SK-N-SH treated with all-trans-retinoic acid at 6 μM for 48 hours (cell line): ENCODE data around the gene LCE3D.

Experiments used
- ATAC-seq: fragments of 200-7000 bp; cut with Tn5 transposase; 3 replicates; pipeline ENCODE4 v1.9.1; 2020; ENCODE audit warnings: mild to moderate bottlenecking, moderate library complexity
- ARNTL ChIP-seq: fragments of 450-650 bp; formaldehyde crosslinking; IDR thresholded peaks from 2 replicates; pipeline ENCODE4 v1.5.0; 2020; ENCODE audit warnings: low read depth, mild to moderate bottlenecking, moderate library complexity, borderline replicate concordance
- BACH2 ChIP-seq: fragments of 250-450 bp; sonication (Bioruptor Pico); IDR thresholded peaks from 2 replicates; pipeline ENCODE4 v1.9.0; 2021; ENCODE audit warnings: mild to moderate bottlenecking, borderline replicate concordance
- CSDC2 ChIP-seq: fragments of 250-450 bp; sonication (Bioruptor Pico); IDR thresholded peaks from 2 replicates; pipeline ENCODE4 v1.5.0; 2020; ENCODE audit warnings: mild to moderate bottlenecking, moderate library complexity
- ESRRG ChIP-seq: fragments of 250-450 bp; sonication (Bioruptor Pico); IDR thresholded peaks from 2 replicates; pipeline ENCODE4 v1.6.1; 2021; ENCODE audit warnings: mild to moderate bottlenecking
- GLIS3 ChIP-seq: fragments of 250-450 bp; sonication (Bioruptor Pico); IDR thresholded peaks from 2 replicates; pipeline ENCODE4 v1.5.0; 2020; ENCODE audit warnings: mild to moderate bottlenecking, moderate library complexity
- ISL1 ChIP-seq: fragments of 250-450 bp; sonication (Bioruptor Pico); IDR thresholded peaks from 2 replicates; pipeline ENCODE4 v2.1.2; 2022; ENCODE audit warnings: mild to moderate bottlenecking, moderate library complexity
- OSR1 ChIP-seq: fragments of 250-450 bp; sonication (Bioruptor Pico); IDR thresholded peaks from 2 replicates; pipeline ENCODE4 v1.8.0; 2022; ENCODE audit warnings: moderate library complexity, mild to moderate bottlenecking, inconsistent platforms
- PPARA ChIP-seq: fragments of 250-450 bp; sonication (Bioruptor Pico); IDR thresholded peaks from 2 replicates; pipeline ENCODE4 v1.5.0; 2020; ENCODE audit warnings: mild to moderate bottlenecking, borderline replicate concordance
- RARB ChIP-seq: fragments of 250-450 bp; sonication (Bioruptor Pico); IDR thresholded peaks from 2 replicates; pipeline ENCODE4 v1.8.0; 2021; ENCODE audit warnings: mild to moderate bottlenecking, moderate library complexity
- SNAI2 ChIP-seq: fragments of 250-450 bp; sonication (Bioruptor Pico); IDR thresholded peaks from 2 replicates; pipeline ENCODE4 v1.5.0; 2020; ENCODE audit warnings: mild to moderate bottlenecking, moderate library complexity
- ZNF565 ChIP-seq: fragments of 450-650 bp; formaldehyde crosslinking; conservative IDR thresholded peaks from 2 replicates; pipeline ENCODE4 v1.5.0; 2020; ENCODE audit warnings: low read depth, mild to moderate bottlenecking, moderate library complexity
- TF ChIP-seq, protein P1 (sequence below): fragments of 250-450 bp; sonication (Bioruptor Pico); IDR thresholded peaks from 2 replicates; pipeline ENCODE4 v1.5.0; 2020; ENCODE audit warnings: mild to moderate bottlenecking, moderate library complexity
- TF ChIP-seq, protein P2 (sequence below): fragments of 250-450 bp; sonication (Bioruptor Pico); IDR thresholded peaks from 2 replicates; pipeline ENCODE4 v1.8.0; 2021; ENCODE audit warnings: low read depth, mild to moderate bottlenecking, moderate library complexity, borderline replicate concordance
- TF ChIP-seq, protein P3 (sequence below): fragments of 250-450 bp; sonication (Bioruptor Pico); IDR thresholded peaks from 2 replicates; pipeline ENCODE4 v1.8.0; 2020; ENCODE audit warnings: mild to moderate bottlenecking, moderate library complexity, borderline replicate concordance

LCE3D gene

DNA sequence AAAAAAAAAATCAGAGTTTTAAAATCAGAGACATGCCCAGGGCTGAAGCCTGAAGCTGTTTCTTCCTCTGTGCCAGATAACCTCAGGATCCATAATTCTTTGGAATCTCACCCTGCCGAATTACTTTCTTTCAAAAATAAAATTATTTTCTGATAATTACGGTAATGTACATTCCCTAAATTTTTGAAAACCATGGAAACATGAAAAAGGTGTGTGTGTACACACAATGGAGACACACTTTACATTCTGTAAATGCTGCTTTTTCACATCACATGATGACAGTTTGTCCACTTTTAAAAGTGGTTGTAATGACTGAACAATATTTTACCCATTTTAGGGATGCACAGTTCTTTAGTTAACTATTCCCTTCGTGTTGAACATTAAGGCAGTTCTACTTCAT is 44.5 kb downstream of the LCE3D start:
- TF ChIP-seq ESRRG (CRISPR knock-in tag) = no peak
- ATAC-seq = no peak

DNA sequence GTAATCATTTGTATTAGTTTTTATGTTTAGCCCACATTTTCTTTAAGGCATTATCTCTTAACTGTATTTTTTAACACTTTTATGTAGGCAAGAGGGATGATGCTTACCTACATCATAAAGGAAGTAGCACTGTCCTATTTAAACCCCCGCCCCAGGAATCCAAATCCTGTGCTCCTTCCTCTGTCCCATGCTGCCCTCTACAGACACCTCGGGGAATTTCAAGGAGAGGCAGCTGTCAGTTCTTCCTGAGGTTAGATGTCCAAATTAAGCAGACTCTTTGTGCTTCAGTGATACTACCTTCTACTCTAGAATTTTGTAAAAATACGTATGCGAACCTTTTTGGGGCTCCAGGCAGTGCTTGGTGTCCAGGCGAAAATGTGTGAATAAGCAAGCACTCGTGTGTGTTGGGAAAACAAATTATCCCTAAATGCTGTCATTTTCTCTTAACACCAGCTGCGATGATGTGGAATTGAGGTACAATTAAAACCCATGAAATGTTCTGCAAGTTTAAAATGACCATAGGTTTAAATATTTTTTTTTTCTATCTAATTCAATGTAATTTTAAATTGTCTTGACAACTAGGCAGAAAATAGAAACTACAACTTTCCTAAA is 46.9 kb downstream of the LCE3D start:
- ATAC-seq = peak; percentile 90
- TF ChIP-seq, protein P1, sequence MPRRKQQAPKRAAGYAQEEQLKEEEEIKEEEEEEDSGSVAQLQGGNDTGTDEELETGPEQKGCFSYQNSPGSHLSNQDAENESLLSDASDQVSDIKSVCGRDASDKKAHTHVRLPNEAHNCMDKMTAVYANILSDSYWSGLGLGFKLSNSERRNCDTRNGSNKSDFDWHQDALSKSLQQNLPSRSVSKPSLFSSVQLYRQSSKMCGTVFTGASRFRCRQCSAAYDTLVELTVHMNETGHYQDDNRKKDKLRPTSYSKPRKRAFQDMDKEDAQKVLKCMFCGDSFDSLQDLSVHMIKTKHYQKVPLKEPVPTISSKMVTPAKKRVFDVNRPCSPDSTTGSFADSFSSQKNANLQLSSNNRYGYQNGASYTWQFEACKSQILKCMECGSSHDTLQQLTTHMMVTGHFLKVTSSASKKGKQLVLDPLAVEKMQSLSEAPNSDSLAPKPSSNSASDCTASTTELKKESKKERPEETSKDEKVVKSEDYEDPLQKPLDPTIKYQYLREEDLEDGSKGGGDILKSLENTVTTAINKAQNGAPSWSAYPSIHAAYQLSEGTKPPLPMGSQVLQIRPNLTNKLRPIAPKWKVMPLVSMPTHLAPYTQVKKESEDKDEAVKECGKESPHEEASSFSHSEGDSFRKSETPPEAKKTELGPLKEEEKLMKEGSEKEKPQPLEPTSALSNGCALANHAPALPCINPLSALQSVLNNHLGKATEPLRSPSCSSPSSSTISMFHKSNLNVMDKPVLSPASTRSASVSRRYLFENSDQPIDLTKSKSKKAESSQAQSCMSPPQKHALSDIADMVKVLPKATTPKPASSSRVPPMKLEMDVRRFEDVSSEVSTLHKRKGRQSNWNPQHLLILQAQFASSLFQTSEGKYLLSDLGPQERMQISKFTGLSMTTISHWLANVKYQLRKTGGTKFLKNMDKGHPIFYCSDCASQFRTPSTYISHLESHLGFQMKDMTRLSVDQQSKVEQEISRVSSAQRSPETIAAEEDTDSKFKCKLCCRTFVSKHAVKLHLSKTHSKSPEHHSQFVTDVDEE (CRISPR knock-in tag) = no peak
- TF ChIP-seq, protein P2, sequence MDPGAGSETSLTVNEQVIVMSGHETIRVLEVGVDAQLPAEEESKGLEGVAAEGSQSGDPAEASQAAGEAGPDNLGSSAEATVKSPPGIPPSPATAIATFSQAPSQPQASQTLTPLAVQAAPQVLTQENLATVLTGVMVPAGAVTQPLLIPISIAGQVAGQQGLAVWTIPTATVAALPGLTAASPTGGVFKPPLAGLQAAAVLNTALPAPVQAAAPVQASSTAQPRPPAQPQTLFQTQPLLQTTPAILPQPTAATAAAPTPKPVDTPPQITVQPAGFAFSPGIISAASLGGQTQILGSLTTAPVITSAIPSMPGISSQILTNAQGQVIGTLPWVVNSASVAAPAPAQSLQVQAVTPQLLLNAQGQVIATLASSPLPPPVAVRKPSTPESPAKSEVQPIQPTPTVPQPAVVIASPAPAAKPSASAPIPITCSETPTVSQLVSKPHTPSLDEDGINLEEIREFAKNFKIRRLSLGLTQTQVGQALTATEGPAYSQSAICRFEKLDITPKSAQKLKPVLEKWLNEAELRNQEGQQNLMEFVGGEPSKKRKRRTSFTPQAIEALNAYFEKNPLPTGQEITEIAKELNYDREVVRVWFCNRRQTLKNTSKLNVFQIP (CRISPR knock-in tag) = no peak
- no peak for TF ChIP-seq ARNTL (CRISPR knock-in tag)
- no peak for TF ChIP-seq OSR1 (CRISPR knock-in tag)
- TF ChIP-seq CSDC2 (CRISPR knock-in tag) = no peak
- TF ChIP-seq, protein P3, sequence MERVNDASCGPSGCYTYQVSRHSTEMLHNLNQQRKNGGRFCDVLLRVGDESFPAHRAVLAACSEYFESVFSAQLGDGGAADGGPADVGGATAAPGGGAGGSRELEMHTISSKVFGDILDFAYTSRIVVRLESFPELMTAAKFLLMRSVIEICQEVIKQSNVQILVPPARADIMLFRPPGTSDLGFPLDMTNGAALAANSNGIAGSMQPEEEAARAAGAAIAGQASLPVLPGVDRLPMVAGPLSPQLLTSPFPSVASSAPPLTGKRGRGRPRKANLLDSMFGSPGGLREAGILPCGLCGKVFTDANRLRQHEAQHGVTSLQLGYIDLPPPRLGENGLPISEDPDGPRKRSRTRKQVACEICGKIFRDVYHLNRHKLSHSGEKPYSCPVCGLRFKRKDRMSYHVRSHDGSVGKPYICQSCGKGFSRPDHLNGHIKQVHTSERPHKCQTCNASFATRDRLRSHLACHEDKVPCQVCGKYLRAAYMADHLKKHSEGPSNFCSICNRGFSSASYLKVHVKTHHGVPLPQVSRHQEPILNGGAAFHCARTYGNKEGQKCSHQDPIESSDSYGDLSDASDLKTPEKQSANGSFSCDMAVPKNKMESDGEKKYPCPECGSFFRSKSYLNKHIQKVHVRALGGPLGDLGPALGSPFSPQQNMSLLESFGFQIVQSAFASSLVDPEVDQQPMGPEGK = no peak
- TF ChIP-seq GLIS3 (CRISPR knock-in tag) = no peak
- TF ChIP-seq ISL1 = no peak
- TF ChIP-seq SNAI2 (CRISPR knock-in tag) = no peak
- no peak for TF ChIP-seq RARB
- TF ChIP-seq PPARA (CRISPR knock-in tag) = no peak
- TF ChIP-seq ZNF565 = no peak
- TF ChIP-seq BACH2 = no peak
- TF ChIP-seq, all 23 proteins: peak for 0
